OCI-LY7 (cell line): Measurements from ENCODE around the gene TRIM15. TPM values are rescaled to one million over a fixed set of nuclear protein-coding genes. Genes with fewer than 3 reads are reported as not detected.

Experiments
- BruUV-seq: library from RNA; stranded (reverse); fragments of 400-500 nt; replicated peaks from 2 replicates; lab custom pipeline; 2021; lab: Mats Ljungman, UMichigan
- CTCF ChIA-PET: fragments of 300-600 bp; sonication (Branson Sonifier 250); formaldehyde crosslinking; loops from one replicate; lab custom pipeline; 2022; ENCODE audit warnings: antibody characterized with exemption; ENCODE audit not compliant: unreplicated experiment; lab: Charles Lee
- POLR2A ChIA-PET: fragments of 300-600 bp; sonication (Branson Sonifier 250); formaldehyde crosslinking; loops from one replicate; lab custom pipeline; 2022; ENCODE audit warnings: antibody characterized with exemption; lab: Charles Lee
- DNase-seq: peaks from one replicate; pipeline ENCODE4 v3.0.0-alpha.2; 2015; ENCODE audit warnings: low spot score
- H2AFZ ChIP-seq: fragments of 200-600 bp; sonication (generic), shearing (Covaris generic); 2 replicates; pipeline ENCODE4 v1.6.1; 2014; ENCODE audit warnings: mild to moderate bottlenecking, antibody characterized with exemption, low read length, moderate library complexity
- H3K27ac ChIP-seq: fragments of 200-600 bp; sonication (generic); 2 replicates; pipeline ENCODE4 v1.5.1; 2014; ENCODE audit warnings: mixed run types, low read depth, mild to moderate bottlenecking, moderate library complexity, low read length, inconsistent platforms; ENCODE audit not compliant: poor library complexity, severe bottlenecking
- H3K36me3 ChIP-seq: fragments of 200-600 bp; sonication (generic); 2 replicates; pipeline ENCODE4 v1.6.1; 2014; ENCODE audit warnings: mild to moderate bottlenecking, antibody characterized with exemption, low read length, moderate library complexity, mixed read lengths; ENCODE audit not compliant: insufficient read depth
- H3K4me1 ChIP-seq: fragments of 200-600 bp; sonication (generic); 2 replicates; pipeline ENCODE4 v1.5.1; 2014; ENCODE audit warnings: mild to moderate bottlenecking, low read length; ENCODE audit not compliant: insufficient read depth, poor library complexity, severe bottlenecking
- H3K4me2 ChIP-seq: fragments of 200-600 bp; sonication (generic); 2 replicates; pipeline ENCODE4 v1.6.1; 2014; ENCODE audit warnings: mild to moderate bottlenecking, low read length
- H3K4me3 ChIP-seq: fragments of 200-600 bp; sonication (generic); 2 replicates; pipeline ENCODE4 v1.5.1; 2014; ENCODE audit warnings: mild to moderate bottlenecking, low read depth, low read length; ENCODE audit not compliant: poor library complexity, severe bottlenecking
- H3K79me2 ChIP-seq: fragments of 200-600 bp; sonication (generic); 2 replicates; pipeline ENCODE4 v1.6.1; 2016; ENCODE audit warnings: low read depth, mild to moderate bottlenecking, low read length, moderate library complexity, mixed read lengths; ENCODE audit not compliant: insufficient read depth
- H3K9me2 ChIP-seq: fragments of 200-600 bp; sonication (generic); 2 replicates; pipeline ENCODE4 v1.6.1; 2016; ENCODE audit warnings: mild to moderate bottlenecking, low read length, mixed read lengths; ENCODE audit not compliant: insufficient read depth
- H3K9me3 ChIP-seq: fragments of 200-600 bp; sonication (generic); 2 replicates; pipeline ENCODE4 v1.6.1; 2014; ENCODE audit warnings: mild to moderate bottlenecking, mixed run types, low read length, mixed read lengths
- H4K20me1 ChIP-seq: fragments of 200-600 bp; sonication (generic); 2 replicates; pipeline ENCODE4 v1.6.1; 2014; ENCODE audit warnings: mild to moderate bottlenecking, antibody characterized with exemption, low read length, moderate library complexity, mixed read lengths; ENCODE audit not compliant: insufficient read depth
- CTCF ChIP-seq: fragments of 200-600 bp; sonication (generic); conservative IDR thresholded peaks from 2 replicates; pipeline ENCODE4 v1.5.1; 2014; ENCODE audit warnings: mild to moderate bottlenecking, antibody characterized with exemption, low read length, moderate library complexity, mixed read lengths
- EZH2phosphoT487 ChIP-seq: fragments of 200-600 bp; sonication (generic); IDR thresholded peaks from 2 replicates; pipeline ENCODE4 v1.6.1; 2018; ENCODE audit warnings: low read depth, borderline replicate concordance, mild to moderate bottlenecking, mixed run types, antibody characterized with exemption, low read length, moderate library complexity, mixed read lengths
- intact Hi-C: fragments of 100-400 bp; cut with micrococcal nuclease; formaldehyde crosslinking; loops from one replicate; pipeline ENCODE4 v1.10.0; 2022; ENCODE audit not compliant: unreplicated experiment
- total RNA-seq, 2 experiments: library from RNA; depleted of rRNA in 1 of 2; stranded (reverse); fragments of >200 nt in 1 of 2; shearing (Covaris generic) in 1 of 2; gene quantifications; 2 replicates each; pipeline ENCODE4 v1.2.3, GENCODE V29; 2014 to 2022

TRIM15 gene
- total RNA-seq, 2 experiments from 2014 or later, result not detected

DNA sequence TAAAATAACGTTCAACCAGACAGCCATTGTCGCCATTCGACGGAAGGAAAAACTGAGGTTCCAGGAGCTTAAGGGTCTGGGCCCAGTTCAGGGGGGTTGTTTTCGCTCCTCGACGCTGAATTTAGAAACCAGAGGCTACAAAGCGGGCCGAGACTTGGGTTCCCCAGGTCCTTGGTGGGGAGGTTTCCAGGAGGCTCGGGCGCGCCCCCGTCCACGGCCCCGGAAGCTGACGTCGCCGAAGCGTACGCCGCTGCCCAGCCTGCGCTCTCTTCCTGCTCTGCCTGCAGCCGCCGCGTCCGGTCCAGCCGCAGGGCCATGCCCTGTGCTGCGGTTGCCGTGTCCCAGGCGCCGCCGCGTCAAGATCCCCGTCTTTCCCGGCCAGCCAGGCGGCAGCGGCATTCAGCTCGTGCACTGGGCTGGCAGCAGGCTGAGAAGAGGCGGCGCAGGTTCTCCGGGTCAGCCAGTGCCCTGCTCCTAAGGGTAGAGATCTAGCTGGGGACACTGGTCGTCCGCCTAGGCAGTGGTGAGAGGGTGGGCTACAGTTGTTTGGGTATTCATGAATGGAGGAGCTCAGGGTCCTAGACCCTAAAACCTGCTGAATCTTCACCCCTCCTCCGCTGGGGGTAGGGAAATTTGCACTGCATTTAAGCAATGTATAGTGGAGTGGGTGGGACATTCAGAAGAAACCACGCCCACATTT, 50.8 kb downstream of the TRIM15 start:
- H4K20me1 ChIP-seq, result peaks cover 21% of the 10 kb centered on the region
- H3K4me3 ChIP-seq, result peak overlapping the region; percentile 93
- intact Hi-C loops, result loop anchor here (2.0 to 5.0 kb wide), 4 partner anchors 45 to 147 kb away; partner anchors contain the start of genes PPP1R11, RPP21 and TRIM39
- peak; percentile 2; the same call in 1 of the 2 replicates for TF ChIP-seq CTCF
- no peak for TF ChIP-seq EZH2phosphoT487
- peak overlapping the region; percentile 75 for H3K4me2 ChIP-seq
- CTCF ChIA-PET, result interaction anchor here (0.5 kb wide), 1 partner anchor 79 kb away, joined by 3 read pairs; no protein-coding TSS in a partner anchor
- peaks cover 40% of the 10 kb centered on the region for H3K79me2 ChIP-seq
- no peaks in the 10 kb centered on the region for H3K9me2 ChIP-seq
- H3K4me1 ChIP-seq, result peaks cover 62% of the 10 kb centered on the region
- POLR2A ChIA-PET, result interaction anchor here (0.5 to 1.4 kb wide), 3 partner anchors 13 to 361 kb away, joined by 3 to 4 read pairs (median 3); no protein-coding TSS in a partner anchor
- peak overlapping the region; percentile 90 for H3K27ac ChIP-seq
- no TSS peak for BruUV-seq
- DNase-seq, result peak; percentile 83
- peak overlapping the region; percentile 72 for H2AFZ ChIP-seq
- peaks cover 19% of the 10 kb centered on the region for H3K36me3 ChIP-seq
- H3K9me3 ChIP-seq, result no peaks in the 10 kb centered on the region

- Histone ChIP-seq H3K4me3 (peak overlapping the region; percentile 93), H3K4me2 (peak overlapping the region; percentile 75), H4K20me1 (peaks cover 17% of the 10 kb centered on the region), H3K4me1 (peaks cover 66% of the 10 kb centered on the region), H3K9me3 (no peaks in the 10 kb centered on the region), H2AFZ (peak overlapping the region; percentile 72), H3K27ac (peak overlapping the region; percentile 90), H3K79me2 (peaks cover 35% of the 10 kb centered on the region), H3K36me3 (peaks cover 14% of the 10 kb centered on the region; the same call in 1 of the 2 replicates), H3K9me2 (no peaks in the 10 kb centered on the region)
- DNase-seq, result no peak
- no TSS peak for BruUV-seq
- intact Hi-C loops, result loop anchor here (2.0 to 5.0 kb wide), 2 partner anchors 113 to 148 kb away; partner anchors contain the start of genes PPP1R11 and TRIM39
- ChIA-PET POLR2A (interaction anchor here (1.4 kb wide), 1 partner anchor 13 kb away, joined by 3 read pairs; no protein-coding TSS in a partner anchor), CTCF (no interaction called here)
- no peak for TF ChIP-seq EZH2phosphoT487
- TF ChIP-seq CTCF, result no peak
Observed at GRCh38 chr6:30214657-30214982, 51.3 kb downstream of the TRIM15 start.

DNA sequence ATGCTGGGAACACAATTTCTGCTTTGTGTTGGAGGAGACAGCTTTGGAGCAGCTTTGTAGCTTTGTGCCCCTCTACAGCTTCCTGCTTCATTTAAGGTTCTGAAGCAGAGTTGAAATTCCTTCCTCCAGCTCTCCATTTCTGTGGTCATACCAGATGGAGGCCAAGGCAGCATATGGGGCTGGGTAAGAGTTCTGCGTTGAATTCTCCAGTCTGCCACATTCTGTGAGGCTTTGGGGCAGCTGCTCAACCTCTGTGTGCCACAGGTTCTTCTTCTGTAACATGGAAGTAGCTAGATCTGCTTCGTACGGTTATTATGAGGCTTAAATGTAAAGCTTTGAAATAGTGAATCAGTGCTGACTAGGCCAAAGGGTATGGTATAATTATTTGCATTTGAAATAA, 52.8 kb downstream of the TRIM15 start:
- Histone ChIP-seq H3K4me3 (no peak overlapping the region), H2AFZ (peak overlapping the region; percentile 46; the same call in 1 of the 2 replicates), H3K9me2 (no peaks in the 10 kb centered on the region), H4K20me1 (peaks cover 12% of the 10 kb centered on the region), H3K4me1 (peaks cover 56% of the 10 kb centered on the region), H3K4me2 (peak overlapping the region; percentile 21; the same call in 1 of the 2 replicates), H3K36me3 (peaks cover 4% of the 10 kb centered on the region; the same call in 1 of the 2 replicates), H3K79me2 (peaks cover 21% of the 10 kb centered on the region), H3K27ac (peak overlapping the region; percentile 90), H3K9me3 (no peaks in the 10 kb centered on the region)
- ChIA-PET CTCF (no interaction called here), POLR2A (interaction anchor here (0.6 to 1.6 kb wide), 5 partner anchors 10 to 23 kb away, joined by 3 to 9 read pairs (median 3); no protein-coding TSS in a partner anchor)
- BruUV-seq, result no TSS peak
- no peak for DNase-seq
- intact Hi-C loops, result no loop called here
- TF ChIP-seq EZH2phosphoT487 (no peak), CTCF (no peak)
